NCI-H2107 treated with DMSO at 0.1 percent for 48 hours (cell line): ENCODE measurements around the gene SLC7A6.
A peak's percentile ranks its signal among the peaks of the same experiment; 100 is the strongest.

Experiments
- DNase-seq: peaks from one replicate; lab custom pipeline; 2025; ENCODE audit not compliant: unreplicated experiment; lab: John Stamatoyannopoulos, UW

Gene SLC7A6

DNA sequence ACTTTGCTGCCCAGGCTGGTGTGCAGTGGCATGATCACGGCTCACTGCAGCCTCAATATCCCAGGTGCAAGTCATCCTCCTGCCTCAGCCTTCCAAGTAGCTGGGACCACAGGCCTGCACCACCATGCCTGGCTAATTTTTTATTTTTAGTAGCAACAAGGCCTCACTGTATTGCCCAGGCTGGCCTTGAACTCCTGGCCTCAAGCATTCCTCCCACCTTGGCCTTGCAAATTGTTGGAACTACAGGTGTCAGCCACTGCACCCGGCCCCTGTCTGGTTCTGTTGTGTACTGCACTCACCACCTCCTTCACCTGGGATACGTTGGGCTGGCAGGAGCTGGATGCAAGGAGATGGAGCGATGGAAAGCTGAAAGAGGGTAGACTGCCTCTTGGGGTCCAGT is 10.6 kb upstream of the SLC7A6 start:
- DNase-seq, result no peak

DNA sequence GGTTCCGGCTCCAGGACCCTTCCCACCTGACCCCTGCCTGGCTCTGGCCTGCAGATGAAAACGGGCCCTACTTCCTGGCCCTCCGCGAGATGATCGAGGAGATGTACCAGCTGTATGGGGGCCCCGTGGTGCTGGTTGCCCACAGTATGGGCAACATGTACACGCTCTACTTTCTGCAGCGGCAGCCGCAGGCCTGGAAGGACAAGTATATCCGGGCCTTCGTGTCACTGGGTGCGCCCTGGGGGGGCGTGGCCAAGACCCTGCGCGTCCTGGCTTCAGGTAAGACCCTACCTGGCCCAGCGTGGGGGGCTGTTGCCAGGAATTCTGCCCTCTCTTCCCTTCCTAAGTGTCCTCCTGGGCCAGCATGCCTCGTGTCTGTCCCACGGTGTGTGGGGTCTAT is 8.6 kb upstream of the SLC7A6 start:
- DNase-seq, result no peak

DNA sequence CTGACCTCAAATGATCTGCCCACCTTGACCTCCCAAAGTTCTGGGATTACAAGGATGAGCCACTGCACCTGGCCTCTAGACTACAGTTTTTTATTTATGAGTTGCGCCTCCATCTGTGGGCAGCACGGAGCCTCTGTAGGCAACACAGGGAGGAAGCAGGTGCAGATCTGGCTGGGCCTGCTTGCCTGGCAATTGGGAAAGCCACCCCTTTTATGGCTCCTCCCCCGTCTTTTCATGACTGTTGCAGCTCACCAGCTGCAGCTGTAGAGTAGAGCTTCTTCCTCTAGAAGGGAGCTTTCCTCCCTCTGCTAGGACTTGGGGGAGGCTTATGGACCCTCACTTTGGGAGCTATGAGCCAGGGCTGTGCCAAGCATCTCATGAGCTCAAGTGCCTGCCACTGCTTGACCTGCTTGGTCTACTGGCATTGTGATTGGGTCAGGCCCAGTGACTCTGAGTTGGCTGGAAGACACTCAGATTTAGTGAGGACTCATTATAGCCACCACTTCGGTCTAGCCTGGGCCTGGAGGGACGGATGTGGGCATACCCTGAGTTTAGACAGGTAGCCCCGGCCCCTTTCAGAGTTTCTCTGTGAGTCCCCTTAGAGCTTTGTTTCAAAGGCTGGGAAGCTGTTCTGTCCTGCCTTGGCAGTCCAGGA is 6.9 kb upstream of the SLC7A6 start:
- DNase-seq, result peak; percentile 66

DNA sequence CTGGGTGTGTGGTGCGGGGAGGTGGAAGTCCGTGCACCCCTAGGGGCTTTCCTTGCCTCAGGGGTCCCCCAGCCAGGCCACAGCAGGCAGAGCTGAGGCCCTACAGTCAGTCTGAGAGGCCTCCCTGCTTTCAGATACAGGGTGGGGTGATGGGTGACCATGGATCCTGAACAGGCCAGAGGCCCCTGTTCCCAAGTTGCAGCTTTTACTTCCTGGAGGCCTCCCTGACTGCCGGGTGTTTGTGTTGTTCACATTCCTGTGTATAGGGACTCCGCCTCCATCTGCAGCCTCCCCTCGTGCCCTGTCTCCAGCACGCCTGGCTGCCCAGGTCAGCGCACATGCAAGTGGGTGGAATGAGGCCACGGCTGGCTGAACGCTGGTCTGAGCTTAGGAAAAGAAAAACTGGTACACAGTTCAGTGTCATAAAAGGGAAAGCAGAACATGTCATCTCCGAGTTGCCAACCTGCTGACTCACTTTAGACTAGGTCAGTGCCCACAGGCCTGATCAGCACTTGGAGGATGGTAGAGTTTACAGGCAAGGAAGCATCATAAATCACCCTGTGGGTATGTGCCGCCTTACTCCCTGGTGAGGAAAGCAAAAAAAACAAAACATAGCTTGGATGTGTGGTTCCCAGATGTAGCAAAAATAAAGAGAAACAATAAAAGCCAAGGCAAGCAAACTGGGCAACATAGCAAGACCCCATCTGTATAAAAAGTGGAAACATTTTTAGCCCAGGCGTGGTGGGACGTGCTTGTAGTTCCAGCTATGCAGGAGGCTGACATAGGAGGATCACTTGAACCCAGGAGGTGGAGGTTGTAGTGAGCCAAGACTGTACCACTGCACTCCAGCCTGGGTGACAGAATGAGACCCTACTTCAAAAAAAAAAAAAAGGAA is 6.2 kb upstream of the SLC7A6 start:
- DNase-seq, result no peak

DNA sequence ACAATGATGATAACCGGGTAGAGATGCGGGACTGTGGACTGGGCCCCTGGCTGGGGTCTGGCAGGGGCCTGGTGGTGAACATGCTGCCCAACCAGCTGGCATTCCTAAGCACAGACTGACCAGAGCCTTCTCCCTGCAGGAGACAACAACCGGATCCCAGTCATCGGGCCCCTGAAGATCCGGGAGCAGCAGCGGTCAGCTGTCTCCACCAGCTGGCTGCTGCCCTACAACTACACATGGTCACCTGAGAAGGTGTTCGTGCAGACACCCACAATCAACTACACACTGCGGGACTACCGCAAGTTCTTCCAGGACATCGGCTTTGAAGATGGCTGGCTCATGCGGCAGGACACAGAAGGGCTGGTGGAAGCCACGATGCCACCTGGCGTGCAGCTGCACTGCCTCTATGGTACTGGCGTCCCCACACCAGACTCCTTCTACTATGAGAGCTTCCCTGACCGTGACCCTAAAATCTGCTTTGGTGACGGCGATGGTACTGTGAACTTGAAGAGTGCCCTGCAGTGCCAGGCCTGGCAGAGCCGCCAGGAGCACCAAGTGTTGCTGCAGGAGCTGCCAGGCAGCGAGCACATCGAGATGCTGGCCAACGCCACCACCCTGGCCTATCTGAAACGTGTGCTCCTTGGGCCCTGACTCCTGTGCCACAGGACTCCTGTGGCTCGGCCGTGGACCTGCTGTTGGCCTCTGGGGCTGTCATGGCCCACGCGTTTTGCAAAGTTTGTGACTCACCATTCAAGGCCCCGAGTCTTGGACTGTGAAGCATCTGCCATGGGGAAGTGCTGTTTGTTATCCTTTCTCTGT is 5.1 kb upstream of the SLC7A6 start:
- no peak for DNase-seq

DNA sequence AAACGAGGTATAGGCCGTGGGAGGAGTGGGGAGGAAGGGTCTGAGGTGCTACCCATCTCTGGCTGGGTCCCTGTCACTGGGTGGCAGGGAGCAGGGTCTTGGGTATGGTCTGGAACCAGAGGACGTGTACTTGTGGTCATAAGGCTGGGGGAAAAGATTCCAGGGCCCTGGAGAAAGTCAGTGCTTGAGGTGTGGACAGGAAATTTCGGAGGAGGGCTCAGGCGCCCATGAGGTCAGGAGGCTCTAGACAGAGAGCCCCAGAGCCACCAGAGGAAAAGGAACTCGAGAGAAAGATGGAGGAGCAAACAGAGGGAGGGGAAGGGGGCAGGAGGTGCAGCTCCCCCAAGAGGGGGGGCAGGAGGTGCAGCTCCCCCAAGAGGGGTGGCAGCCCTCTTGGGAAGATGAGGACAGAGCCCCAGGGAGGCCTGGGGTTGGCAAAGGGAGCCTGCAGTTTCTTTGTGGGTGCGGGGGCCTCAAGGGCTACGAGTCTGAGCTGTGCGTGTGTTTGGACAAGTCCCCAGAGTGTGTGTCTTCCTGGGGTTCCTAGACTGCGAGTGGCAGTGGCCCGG is 683 bp upstream of the SLC7A6 start:
- no peak for DNase-seq

DNA sequence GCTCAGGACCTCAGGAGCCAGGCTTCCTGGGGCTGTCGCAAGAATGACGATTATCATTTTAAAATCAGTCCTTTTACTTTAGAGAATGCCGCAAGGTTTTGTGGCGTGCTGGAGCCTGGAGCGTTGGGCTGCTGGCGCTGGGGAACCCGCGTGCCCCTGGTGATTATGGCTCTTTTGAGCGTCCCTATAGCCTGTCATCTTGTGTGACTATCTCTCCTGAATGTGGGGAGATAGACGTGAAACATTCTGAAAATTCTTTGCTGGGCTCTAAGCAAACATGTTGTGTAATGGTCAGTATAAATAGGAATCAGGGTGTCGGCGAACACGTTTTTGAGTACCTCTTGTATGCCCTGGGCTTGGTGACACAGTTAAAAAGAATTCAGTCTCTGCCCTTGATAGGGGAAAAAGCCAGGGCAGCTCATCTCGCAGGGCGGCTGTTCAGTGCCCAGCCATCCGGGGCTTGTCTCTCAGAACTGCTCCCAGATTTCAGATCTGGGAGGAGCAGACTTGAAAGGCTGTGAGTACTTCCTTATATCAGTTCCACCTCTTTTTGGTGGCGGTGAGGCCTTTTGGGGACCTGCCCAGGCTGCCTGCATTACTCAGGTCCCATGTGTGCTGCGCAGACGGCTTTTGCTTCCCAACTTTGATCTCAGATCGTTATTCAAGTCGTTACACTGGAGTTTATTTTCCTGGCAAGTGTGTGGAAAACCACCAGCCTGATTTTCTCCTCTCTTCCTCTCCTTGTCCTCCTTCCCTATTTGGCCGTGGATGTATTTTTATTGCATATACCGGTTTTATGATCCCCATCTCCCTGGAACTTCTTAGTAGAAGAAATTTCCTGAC is 973 bp downstream of the SLC7A6 start:
- DNase-seq, result peak; percentile 31

DNA sequence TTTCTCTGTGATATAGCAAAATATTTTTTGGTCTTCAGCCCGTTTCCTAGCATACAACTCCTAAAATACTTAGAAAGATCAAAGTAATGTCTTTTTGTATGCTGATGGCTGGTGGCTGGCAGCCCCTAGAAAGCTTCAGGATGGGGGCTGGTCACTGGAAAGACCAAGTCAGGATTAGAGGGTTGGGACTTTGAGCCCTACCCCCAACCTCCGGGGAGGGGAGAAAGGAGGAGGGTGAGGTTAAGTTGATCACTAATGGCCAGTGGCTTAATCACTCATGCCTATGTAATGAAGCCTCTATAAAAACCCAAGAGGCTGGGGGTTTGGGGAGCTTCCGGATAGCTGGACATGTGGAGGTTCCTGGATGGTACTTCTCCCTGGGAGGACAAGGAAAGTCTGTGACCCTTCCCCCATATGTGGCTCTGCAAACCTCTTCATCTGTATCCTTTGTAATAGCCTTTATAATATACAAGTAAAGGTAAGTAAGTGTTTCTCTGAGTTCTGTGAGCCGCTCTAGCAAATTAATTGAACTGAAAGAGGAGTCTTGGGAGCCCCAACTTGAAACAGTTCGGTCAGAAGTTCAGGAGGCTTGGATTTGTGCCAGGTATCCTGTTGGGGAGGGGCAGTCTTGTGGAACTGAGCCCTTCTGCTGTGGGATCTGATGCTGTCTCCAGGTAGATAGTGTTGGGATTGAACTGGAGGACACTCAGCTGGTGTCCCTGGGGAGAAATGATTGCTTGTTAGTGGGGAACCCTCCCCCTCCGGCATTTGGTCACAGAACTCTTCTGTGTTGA is 3.5 kb downstream of the SLC7A6 start:
- peak; percentile 93 for DNase-seq

DNA sequence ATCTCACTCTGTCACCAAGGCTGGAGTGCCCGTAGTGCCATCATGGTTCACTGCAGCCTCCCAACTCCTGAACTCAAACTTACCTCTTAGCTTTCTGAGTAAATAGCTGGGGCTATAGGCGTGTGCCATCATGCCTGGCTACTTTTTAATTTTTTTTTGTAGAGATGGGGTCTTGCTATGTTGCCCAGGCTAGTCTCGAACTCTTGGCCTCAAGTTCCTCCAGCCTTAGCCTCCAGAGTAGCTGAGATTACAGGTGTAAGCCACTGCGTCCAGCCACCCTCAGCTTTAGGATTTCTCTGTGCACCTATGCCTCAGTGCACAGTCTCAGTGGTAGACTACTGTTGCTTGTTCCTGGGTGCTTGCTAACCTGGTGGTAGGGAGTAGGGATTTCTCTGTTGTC is 5.5 kb downstream of the SLC7A6 start:
- no peak for DNase-seq

DNA sequence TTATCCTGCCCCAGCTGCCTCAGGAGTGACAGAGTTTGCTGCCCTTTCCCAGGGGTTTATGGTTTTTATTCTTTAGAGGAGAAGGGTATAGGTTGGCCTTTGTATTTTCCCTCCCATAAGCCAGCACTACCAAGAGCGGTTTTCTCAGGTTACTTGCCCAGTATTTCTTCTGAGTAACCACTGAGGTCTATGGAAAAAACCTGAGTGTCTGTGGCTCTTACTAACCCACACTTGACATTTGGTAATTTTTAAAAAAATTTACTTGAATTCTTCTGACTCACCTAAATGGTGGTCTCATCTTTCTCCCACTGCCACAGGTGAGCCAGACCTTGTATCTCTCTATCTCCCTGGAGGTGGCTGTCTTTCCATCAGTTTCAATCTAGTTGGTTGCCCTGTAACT is 6.0 kb downstream of the SLC7A6 start:
- peak; percentile 47 for DNase-seq

DNA sequence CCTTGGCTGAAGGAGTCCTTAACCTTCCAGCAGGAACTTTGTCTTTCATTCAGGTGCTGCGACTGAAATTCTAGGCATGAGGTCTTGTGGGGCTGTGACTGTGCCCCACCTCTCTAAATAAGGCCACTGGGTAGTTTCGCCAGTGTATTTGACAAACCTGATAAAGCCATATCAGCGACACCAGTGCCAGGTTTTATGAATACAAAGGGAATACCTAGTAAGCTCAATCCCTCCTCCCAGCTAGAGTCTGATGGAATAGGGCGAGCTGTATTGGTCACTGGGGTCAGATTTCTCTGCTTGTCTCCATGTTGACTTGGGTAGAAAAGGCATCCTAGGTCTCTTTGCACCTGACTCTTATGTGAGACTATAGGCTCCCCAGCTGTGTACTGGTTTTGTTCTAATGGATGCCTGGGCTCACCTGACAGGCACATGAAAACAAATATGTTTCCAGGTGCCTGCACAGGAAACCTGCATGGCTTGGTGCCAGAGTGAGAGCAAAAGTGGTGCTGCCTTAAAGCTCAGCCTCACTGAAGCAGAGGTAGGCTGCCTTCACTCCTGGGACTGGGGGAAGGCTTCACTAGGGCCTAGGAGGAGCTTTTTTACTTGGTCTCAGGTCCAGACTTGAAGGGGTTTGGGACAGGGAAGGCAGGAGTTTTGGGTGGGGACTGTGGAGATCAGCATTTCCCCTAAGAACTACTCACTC is 8.3 kb downstream of the SLC7A6 start:
- peak; percentile 97 for DNase-seq

DNA sequence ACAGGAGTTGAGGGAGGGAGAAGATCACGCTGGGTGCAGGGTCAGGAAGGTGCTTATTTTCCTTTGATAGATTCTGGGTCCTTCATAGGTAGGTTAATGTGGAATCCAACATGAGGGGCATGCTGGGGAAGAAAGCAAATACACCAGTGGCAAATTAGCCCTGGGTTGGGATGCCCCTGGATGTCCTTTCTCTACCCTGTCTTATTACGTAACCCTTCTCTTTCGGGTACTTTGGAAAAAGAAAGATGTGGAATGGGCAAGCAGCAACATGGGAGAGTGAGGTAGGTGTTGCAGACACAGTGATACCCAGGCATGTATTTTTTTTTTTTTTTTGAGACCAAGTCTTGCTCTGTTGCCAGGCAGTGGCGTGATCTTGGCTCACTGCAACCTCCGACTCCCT is 9.1 kb downstream of the SLC7A6 start:
- DNase-seq, result no peak

DNA sequence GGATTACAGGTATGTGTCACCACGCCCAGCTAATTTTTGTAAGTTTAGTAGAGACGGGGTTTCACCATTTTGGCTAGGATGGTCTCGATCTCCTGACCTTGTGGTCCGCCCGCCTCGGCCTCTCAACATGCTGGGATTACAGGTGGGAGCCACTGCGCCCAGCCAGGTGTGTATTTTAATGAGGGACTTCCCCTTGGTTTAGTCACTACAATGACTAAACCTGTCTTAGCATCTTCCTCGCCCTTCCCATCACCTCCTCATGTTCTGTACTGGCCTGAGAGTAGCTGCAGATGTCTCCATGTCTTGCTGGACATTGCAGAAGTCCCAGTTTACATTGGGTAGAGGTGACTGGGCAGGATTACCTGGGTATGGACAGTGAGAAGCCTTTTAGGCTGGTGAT is 9.6 kb downstream of the SLC7A6 start:
- no peak for DNase-seq

DNA sequence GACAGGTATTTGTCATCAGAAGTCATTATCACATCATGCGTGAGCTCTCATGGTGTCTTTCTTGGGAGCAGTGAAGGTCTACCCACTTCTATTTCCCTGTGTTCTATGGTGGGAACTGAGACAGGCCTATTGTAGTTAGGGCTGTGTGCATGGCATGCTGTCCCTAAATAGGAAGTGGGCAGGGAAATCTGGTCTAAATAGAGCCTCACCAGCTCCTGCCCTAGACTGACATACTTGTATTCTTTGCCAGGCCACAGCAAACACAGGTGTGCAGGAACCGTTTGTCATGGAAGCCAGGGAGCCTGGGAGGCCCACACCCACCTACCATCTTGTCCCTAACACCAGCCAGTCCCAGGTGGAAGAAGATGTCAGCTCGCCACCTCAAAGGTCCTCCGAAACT is 10.1 kb downstream of the SLC7A6 start:
- DNase-seq, result no peak

DNA sequence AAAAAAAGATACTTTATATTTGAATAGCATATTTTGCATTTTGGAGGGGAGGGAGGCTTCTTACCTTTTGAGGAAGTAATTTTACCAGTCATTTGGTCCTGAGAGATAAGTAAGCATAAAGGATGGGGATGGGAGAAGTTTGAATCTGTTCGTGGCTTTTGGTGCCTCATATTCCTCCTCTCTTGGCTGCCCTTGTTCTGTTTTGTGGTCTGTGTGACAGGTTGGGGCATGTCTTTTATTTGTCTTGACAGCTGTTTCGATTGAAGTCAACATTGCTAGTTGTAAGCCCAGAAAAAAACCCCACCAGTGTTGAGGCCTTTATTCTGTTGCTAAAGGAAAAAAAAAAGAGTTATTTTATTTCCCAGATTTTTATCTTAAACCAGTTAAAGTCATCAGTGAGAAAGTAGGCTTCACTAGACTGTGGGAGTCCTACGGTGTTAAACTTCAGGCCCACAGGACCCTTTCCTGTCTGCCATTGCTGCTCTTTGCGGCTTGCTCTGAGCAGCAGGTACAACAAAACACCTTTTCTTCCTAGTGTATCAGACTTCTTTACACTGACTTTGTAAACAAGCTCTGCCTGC is 11.4 kb downstream of the SLC7A6 start:
- peak; percentile 86 for DNase-seq

DNA sequence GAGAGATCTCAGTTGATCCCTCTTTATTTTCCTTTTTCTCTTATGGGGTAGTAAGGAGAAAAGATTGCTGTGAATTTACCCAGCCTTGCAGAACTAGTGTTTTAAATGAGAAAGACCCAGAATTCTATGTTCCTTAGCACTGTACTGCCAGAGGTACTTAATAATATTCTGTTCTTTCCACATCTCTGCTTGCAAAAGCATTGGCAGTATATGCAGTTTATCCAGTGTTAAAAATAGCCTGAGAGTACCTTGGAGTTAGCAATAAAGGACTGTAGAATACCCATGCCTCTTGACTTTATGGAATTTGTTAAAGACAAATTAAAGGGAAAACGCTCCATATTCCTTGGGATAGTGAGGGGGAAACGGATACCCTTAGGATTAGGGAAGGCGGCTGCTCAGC is 11.9 kb downstream of the SLC7A6 start:
- no peak for DNase-seq

DNA sequence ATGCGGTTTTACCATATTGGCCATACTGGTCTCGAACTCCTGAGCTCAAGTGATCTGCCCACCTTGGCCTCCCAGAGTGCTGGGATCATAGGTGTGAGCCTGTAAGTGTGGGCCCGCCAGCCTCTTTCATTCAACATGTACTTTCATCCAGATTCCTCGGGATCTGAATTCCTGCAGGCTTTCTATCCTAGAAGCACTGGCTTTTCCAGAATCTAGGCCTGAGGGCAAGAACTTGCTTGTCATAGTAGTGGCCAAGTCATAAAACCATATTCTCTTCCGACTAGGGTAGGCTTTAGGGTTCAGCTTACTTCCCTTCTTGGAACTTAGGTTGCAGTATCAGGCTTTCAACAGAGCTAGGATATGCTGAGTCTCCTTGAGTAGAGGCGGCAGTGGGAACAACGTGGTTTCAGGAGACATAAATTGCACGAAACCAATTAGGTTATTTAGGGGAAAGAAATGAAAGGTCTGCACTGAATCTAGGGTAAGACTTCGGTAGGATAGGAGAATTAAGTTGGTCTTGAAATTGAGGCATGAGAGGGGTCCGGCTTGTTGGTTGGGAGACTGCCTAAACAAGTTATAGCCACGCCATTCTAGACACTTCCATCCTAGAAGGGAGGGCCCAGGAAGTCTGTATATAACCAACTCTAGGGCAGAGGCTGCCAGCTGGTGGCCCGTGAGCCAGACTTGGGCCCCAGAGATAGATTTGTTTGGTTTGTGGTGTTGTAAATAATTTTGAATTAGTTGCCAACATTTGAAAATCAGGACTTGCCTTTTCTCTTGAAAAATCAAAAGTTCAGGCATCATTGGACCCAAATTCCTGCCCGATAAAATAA is 15.6 kb downstream of the SLC7A6 start:
- DNase-seq, result no peak
